EH (cell line): ENCODE measurements around the gene DR1.

Experiments used
- DNase-seq: peaks from one replicate; pipeline ENCODE4 v3.0.0-alpha.2; 2015; ENCODE audit warnings: low read depth

Gene DR1

GRCh38 chr1:93345633-93346420, at the start of gene DR1:
Gene DR1, plus strand, starts transcription at chr1:93345907. Its CDS starts 739 bp downstream, at chr1:93346646.
- peak; percentile 95 for DNase-seq

GRCh38 chr1:93296555-93297154, 49.1 kb upstream of the DR1 start:
- peak; percentile 4 for DNase-seq

GRCh38 chr1:93301131-93301530, 44.6 kb upstream of the DR1 start:
- no peak for DNase-seq

GRCh38 chr1:93302078-93302477, 43.6 kb upstream of the DR1 start:
- DNase-seq: no peak

DNA sequence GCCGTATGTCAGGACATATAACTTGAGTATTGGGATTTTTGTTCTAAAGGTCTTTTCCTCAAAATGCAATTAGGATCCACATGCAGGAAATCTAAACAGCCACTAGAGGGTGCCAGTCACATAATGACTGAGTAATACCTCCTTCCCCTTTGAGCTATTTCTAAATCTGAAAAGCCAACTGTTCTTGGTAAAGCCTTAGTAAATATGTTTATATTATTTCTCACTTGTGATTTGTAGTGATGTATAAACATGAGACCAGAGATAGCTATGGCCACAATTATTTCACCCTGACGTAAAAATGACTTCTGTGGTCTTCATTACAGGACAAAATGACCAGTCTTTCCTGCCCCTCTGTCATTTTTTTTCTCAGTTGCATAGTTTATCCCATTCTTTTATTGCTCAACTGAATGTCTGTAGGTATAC, 41.0 kb upstream of the DR1 start:
- peak; percentile 73 for DNase-seq

DNA sequence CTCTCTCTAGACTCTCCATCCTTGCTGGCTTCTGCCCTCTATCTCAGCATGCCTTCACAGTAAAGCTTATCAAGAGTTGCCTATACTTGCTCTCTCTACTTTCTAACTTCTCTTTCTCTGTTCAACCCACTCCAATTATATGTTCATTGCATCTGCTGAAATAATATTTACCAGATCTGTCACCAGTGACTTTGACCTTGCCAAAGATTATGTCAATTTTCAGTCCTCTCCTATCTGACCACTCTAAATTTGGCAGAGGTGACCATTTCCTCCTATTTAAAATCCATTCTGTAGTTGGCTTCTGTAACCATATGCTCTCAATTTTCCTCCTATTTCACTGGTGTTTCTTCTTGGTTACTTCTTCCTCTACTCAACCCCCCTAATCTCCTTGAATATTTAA, 38.8 kb upstream of the DR1 start:
- DNase-seq: no peak

DNA sequence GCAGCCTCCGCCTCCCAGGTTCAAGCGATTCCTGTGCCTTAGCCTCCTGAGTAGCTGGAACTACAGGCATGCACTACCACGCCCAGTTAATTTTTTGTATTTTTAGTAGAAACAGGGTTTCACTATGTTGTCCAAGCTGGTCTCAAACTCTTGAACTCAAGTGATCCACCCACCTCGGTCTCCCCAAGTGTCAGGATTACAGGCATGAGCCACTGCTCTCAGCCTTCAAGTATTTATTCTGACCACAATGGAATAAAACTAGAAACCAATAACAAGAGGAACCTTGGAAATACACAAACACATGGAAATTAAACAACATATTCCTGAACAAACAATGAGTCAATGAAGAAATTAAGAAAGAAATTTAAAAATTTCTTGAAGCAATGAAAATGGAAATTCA, 32.7 kb upstream of the DR1 start:
- no peak for DNase-seq

DNA sequence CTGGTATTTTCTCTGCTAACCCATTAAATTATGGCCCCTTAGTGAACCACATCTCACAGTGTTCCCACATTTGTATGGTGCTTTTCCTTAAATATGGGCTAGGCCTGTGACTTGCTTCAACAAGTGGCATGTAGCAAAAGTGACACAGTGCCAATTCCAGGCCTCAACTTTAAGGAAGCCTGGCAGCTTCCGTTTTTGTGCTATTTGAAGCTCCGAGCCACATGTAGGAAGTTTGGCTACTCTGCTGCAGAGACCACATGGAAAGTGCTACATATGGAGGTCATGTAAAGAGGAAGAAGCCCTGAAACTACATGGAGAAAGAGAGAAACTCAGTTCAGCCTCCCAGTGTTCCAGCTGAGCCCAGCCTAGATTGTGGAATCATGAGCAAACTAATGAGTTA, 28.5 kb upstream of the DR1 start:
- DNase-seq: no peak

DNA sequence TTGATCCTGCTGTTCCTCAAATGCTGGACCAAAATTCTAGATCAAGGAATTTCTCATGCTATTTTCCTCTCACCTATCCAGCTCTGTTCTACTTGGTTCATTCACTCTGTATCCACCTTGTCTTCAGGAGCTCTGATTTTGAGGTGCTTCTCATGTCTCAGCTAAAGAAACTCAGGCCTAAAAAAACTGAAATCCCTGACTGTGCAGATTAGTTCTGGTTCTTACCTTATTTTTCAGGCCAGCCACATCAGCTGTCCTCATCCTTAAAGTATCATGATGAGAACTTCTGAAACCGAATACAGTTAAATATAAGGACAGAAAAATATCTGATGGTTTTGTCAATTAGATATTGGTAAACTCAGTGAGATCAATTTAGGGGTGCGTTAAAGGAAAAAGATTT, 27.8 kb upstream of the DR1 start:
- no peak for DNase-seq

DNA sequence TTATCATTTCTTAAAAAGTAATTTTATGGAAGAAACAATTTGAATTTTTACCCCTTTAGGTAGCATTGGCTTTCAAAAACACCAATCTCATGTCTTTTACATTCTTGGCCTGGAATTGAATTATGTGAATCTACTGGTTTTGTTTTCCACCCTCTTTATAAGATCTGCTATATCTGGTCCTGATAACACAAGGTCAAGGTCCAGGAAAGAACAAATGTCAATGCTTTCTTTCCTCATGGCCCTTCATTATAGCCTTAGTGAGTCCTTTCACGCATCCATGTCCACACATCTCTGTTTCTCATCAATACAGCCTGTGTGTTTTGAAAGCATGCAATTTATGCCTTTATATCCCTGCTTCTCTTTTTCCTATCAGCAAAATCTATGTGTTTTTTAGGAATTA, 24.0 kb upstream of the DR1 start:
- no peak for DNase-seq

- DNase-seq: no peak
These were observed 23.4 kb upstream of the DR1 start for GRCh38 chr1:93322349-93322748.

- DNase-seq: no peak
These were observed 22.4 kb upstream of the DR1 start for GRCh38 chr1:93323185-93323820.

DNA sequence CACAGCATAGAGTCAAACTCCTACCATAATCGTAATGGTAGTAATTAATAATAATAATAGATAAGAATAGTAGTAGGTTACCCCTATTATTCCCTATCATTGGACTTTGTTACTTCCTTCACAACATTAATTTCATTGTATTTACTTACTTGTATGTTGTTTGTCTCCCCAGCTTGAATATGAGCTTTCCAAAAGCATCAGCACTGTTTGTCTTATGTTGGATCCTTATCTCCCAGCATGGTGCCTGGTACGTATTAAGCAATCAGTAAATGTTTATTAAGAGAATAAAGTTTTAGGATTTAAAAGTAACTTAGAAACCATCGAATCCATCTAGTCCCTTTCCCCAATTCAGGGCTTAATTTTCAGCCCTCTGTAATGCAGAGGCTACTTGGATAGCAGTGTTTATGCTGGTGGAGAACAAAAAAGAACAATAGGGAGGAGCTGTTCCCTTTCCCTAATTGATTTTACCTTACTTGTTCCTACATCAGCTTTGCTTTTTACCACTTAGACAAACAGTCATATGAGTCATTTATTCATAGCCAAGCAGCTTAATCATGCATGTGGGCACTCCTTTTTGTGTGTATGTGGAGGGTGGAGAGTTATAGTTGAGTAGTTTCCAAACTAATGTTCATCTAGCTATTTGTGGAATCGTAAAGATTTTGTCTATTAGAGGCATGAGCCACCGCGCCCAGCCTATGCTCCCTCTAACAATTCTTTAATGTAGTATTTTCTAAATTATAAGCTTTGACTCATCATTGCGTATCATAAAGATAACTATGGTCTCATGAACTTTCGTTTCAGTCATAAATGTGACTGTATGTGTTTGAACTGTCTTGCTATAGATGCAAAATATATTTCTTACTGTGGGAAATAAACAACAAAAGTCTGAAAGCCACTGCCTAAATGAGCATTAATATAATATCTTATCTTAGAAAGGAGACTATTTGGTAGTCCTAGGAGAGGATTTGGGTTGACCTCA, 20.9 kb upstream of the DR1 start:
- DNase-seq: peak; percentile 86

DNA sequence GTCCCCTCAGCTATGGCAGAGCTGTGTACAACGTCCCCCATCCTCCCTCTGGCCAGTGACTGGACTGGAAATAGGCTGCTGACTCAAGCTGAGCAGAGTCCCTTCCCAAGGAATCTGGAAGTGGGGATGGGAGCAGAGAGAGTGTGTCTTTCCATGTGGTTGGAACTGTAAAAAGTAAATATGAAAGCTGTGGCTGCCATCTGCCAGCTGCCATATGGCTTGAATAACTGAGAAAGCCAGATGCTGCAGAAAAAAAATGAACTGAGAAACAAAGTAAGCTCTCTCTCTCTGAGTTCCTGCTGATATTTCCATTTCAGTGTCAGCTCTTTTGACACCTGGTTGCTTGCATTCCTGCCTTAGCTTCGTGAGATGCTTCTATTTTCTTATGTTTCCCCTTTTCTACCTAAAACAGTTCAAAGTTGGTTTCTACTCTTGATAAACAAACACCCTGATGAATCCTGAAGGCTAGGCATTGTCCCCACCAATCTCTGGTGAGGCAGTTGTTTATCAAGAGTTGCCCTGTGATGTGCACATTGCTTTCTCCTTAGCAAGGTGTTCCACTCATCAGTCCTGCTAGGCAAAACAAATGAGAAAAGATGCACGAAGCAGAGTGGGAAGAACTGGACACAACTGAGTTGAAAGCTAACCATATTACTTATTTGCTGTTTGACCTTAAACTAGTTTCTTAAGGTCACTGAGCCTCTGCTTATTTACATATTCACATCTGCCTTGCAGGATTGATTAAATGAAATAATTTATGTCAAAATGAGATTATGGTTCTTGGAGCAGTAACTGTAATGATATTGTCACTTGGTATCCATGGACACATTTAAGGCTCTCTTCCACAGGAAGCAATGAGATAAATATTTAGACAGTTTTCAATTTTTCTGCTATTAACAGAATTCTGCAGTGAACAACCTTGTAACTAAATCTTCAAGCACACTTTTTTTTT, 16.6 kb upstream of the DR1 start:
- peak; percentile 81 for DNase-seq

DNA sequence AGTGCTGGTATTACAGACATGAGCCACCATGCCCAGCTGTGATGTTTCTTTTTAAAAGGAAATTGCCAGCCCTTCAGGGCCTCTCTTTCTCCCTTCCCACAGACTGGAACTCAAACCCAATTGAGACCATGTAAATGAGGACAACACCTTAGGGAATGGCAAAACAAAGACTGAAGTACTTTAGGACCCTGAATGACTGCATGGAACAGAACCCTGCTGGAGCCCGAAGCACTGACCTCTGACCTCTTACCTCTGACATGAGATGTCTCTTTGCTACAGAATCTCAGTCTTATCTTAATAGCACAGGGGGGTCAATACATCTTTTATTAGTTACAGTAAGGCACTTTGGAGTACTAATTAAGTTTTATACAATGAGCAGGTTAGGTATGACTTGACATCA, 15.5 kb upstream of the DR1 start:
- DNase-seq: no peak

- no peak for DNase-seq
These were observed 15.1 kb upstream of the DR1 start for GRCh38 chr1:93330617-93331016.

DNA sequence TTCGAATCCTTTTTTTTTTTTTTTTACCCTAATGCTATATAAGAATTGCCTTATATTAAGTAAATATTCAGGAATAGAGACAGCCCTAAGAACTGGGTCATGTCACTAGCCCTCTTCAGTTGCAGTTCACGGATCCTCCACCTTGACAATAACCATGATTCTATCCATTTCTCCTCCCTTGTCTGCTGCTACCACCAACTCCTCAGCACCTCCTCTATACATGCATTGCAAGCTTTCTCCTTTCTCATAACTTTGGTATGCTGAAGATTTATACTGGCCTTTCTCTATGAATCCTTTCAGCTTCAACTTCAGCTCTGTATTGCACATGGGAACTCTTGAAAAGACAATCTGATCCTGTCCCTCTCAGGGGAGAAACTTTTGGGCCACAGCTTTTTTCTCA, 14.3 kb upstream of the DR1 start:
- DNase-seq: peak; percentile 66

DNA sequence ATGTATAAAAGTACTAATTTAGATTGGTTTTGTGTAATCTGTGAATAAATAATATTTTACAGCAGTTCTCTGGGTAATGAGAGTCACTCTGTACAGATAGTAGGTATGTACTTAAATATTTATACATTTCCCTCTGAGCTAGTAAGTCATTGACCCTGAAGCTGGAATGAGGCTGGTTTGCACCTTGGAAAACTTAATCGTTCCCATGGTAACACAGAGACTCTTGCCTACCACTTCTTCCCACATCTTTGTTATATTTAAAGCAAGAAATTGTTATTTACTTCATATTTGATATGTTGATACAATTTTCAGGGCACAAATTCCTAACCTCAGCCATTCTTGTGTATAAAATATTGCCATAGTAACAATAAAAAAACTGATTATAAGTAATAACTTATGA, 13.3 kb upstream of the DR1 start:
- DNase-seq: no peak

- DNase-seq: peak; percentile 97
These were observed 7.1 kb upstream of the DR1 start for GRCh38 chr1:93338387-93339146.

- no peak for DNase-seq
These were observed 6.5 kb upstream of the DR1 start for GRCh38 chr1:93339171-93339697.
